Neural progenitor cell (in vitro differentiated cells): ENCODE results near the gene USP34. TPM values are rescaled to one million over a fixed set of nuclear protein-coding genes. Genes with fewer than 3 reads are reported as not detected.

Experiments used
- DNase-seq: peaks from one replicate; pipeline ENCODE4 v3.0.0-alpha.2; 2016; ENCODE audit warnings: low spot score
- H2AFZ ChIP-seq: fragments of 200-600 bp; sonication (generic); replicated peaks from 2 replicates; pipeline ENCODE4 v1.6.1; 2016; ENCODE audit warnings: antibody characterized with exemption
- H3F3A ChIP-seq: fragments of 200-600 bp; sonication (generic); 2 replicates; pipeline ENCODE4 v1.6.1; 2016; ENCODE audit warnings: antibody characterized with exemption, low read depth
- H3K27ac ChIP-seq: fragments of 200-600 bp; sonication (generic); 2 replicates; pipeline ENCODE4 v1.5.1; 2016; ENCODE audit warnings: mild to moderate bottlenecking
- H3K27me3 ChIP-seq: fragments of 200-600 bp; sonication (generic); 2 replicates; pipeline ENCODE4 v1.6.1; 2016; ENCODE audit warnings: mild to moderate bottlenecking, moderate library complexity
- H3K36me3 ChIP-seq: fragments of 200-600 bp; sonication (generic); 2 replicates; pipeline ENCODE4 v1.5.1; 2016
- H3K4me1 ChIP-seq: fragments of 200-600 bp; sonication (generic); 2 replicates; pipeline ENCODE4 v1.6.1; 2016; ENCODE audit warnings: mixed run types
- H3K4me2 ChIP-seq: fragments of 200-600 bp; sonication (generic); 2 replicates; pipeline ENCODE4 v1.6.1; 2016
- H3K4me3 ChIP-seq: fragments of 200-600 bp; sonication (generic); 2 replicates; pipeline ENCODE4 v1.5.1; 2016
- H3K79me2 ChIP-seq: fragments of 200-600 bp; sonication (generic); 2 replicates; pipeline ENCODE4 v1.6.1; 2016; ENCODE audit warnings: low read depth
- H3K9ac ChIP-seq: fragments of 200-600 bp; sonication (generic); 2 replicates; pipeline ENCODE4 v1.6.1; 2016
- H3K9me3 ChIP-seq: fragments of 200-600 bp; sonication (generic); 2 replicates; pipeline ENCODE4 v1.5.1; 2016; ENCODE audit warnings: low read depth
- H4K20me1 ChIP-seq: fragments of 200-600 bp; sonication (generic); 2 replicates; pipeline ENCODE4 v1.6.1; 2016; ENCODE audit warnings: low read depth
- H3K27ac Mint-ChIP-seq: 3 replicates; pipeline ENCODE4 v1.8.0; 2021; ENCODE audit warnings: mixed read lengths
- H3K27me3 Mint-ChIP-seq: 2 replicates; pipeline ENCODE4 v1.8.0; 2022; ENCODE audit warnings: low read depth, mild to moderate bottlenecking, inconsistent platforms, moderate library complexity, mixed read lengths; ENCODE audit not compliant: insufficient read depth
- H3K36me3 Mint-ChIP-seq: 3 replicates; pipeline ENCODE4 v1.8.0; 2021; ENCODE audit warnings: mixed read lengths
- H3K4me1 Mint-ChIP-seq: 3 replicates; pipeline ENCODE4 v1.8.0; 2021; ENCODE audit warnings: mixed read lengths
- H3K4me3 Mint-ChIP-seq: 3 replicates; pipeline ENCODE4 v1.8.0; 2021; ENCODE audit warnings: mild to moderate bottlenecking, moderate library complexity, mixed read lengths
- H3K9me3 Mint-ChIP-seq: 3 replicates; pipeline ENCODE4 v1.8.0; 2020; ENCODE audit warnings: mixed read lengths
- CTCF ChIP-seq: fragments of 200-600 bp; sonication (generic); IDR thresholded peaks from 2 replicates; pipeline ENCODE4 v1.5.1; 2017; ENCODE audit warnings: antibody characterized with exemption, mild to moderate bottlenecking
- EZH2 ChIP-seq: fragments of 200-600 bp; sonication (generic); IDR thresholded peaks from 2 replicates; pipeline ENCODE4 v1.6.1; 2017; ENCODE audit warnings: antibody characterized with exemption, mild to moderate bottlenecking, moderate library complexity
- EZH2phosphoT487 ChIP-seq: fragments of 200-600 bp; sonication (generic); IDR thresholded peaks from 2 replicates; pipeline ENCODE4 v1.6.1; 2017; ENCODE audit warnings: antibody characterized with exemption
- total RNA-seq: library from RNA; depleted of rRNA; stranded (reverse); fragments of >200 nt; gene quantifications from 2 replicates; pipeline ENCODE4 v1.2.3, GENCODE V29; 2015; ENCODE audit warnings: low replicate concordance

The USP34 gene
- total RNA-seq, 1 donor from 2014 or later, result 162 TPM

- peaks cover 11% of the 10 kb centered on the region for H3K4me1 Mint-ChIP-seq
- H3K4me2 ChIP-seq, result no peak overlapping the region
- no peak overlapping the region for H3K4me3 Mint-ChIP-seq
- no peaks in the 10 kb centered on the region for H3K9me3 Mint-ChIP-seq
- H3K27ac ChIP-seq, result no peak overlapping the region
- H3K9me3 ChIP-seq, result no peaks in the 10 kb centered on the region
- peaks cover 3% of the 10 kb centered on the region for H3K36me3 ChIP-seq
- no peak overlapping the region for H3K9ac ChIP-seq
- no peaks in the 10 kb centered on the region for H3K27me3 Mint-ChIP-seq
- peaks cover 7% of the 10 kb centered on the region for H3K36me3 Mint-ChIP-seq
- H3K27ac Mint-ChIP-seq, result no peak overlapping the region
- no peaks in the 10 kb centered on the region for H3K4me1 ChIP-seq
- no peak for DNase-seq
- H3K79me2 ChIP-seq, result peaks cover 74% of the 10 kb centered on the region
- no peak overlapping the region for H2AFZ ChIP-seq
- no peaks in the 10 kb centered on the region for H3F3A ChIP-seq
- TF ChIP-seq EZH2, result no peak
- no peak for TF ChIP-seq CTCF
- no peak for TF ChIP-seq EZH2phosphoT487
- peaks cover 20% of the 10 kb centered on the region for H4K20me1 ChIP-seq
- H3K27me3 ChIP-seq, result no peaks in the 10 kb centered on the region
- H3K4me3 ChIP-seq, result no peak overlapping the region
These were observed 55.6 kb downstream of the USP34 start for GRCh38 chr2:61415265-61415664.

- Histone ChIP-seq H3K9me3 (no peaks in the 10 kb centered on the region), H3K4me1 (no peaks in the 10 kb centered on the region), H4K20me1 (peaks cover 23% of the 10 kb centered on the region), H3K79me2 (peaks cover 74% of the 10 kb centered on the region), H3K4me3 (no peak overlapping the region), H3K27me3 (no peaks in the 10 kb centered on the region), H3F3A (no peaks in the 10 kb centered on the region), H3K9ac (no peak overlapping the region), H3K27ac (no peak overlapping the region), H3K4me2 (no peak overlapping the region), H3K36me3 (peaks cover 3% of the 10 kb centered on the region), H2AFZ (no peak overlapping the region)
- no peaks in the 10 kb centered on the region for H3K9me3 Mint-ChIP-seq
- H3K36me3 Mint-ChIP-seq, result peaks cover 7% of the 10 kb centered on the region
- TF ChIP-seq EZH2, result no peak
- H3K27me3 Mint-ChIP-seq, result no peaks in the 10 kb centered on the region
- no peak overlapping the region for H3K4me3 Mint-ChIP-seq
- peaks cover 11% of the 10 kb centered on the region for H3K4me1 Mint-ChIP-seq
- DNase-seq, result no peak
- H3K27ac Mint-ChIP-seq, result no peak overlapping the region
These were observed 56.2 kb downstream of the USP34 start for GRCh38 chr2:61414674-61415073.

- DNase-seq, result no peak
- Mint-ChIP-seq H3K36me3 (peaks cover 9% of the 10 kb centered on the region), H3K9me3 (no peaks in the 10 kb centered on the region), H3K27ac (no peak overlapping the region), H3K4me3 (no peak overlapping the region), H3K4me1 (peaks cover 11% of the 10 kb centered on the region), H3K27me3 (no peaks in the 10 kb centered on the region)
- Histone ChIP-seq H3K79me2 (peaks cover 83% of the 10 kb centered on the region), H2AFZ (no peak overlapping the region), H3K9ac (no peak overlapping the region), H3K27ac (no peak overlapping the region), H3K27me3 (no peaks in the 10 kb centered on the region), H3K4me1 (no peaks in the 10 kb centered on the region), H3K36me3 (peaks cover 4% of the 10 kb centered on the region), H3K4me3 (no peak overlapping the region), H4K20me1 (peaks cover 19% of the 10 kb centered on the region), H3F3A (no peaks in the 10 kb centered on the region), H3K9me3 (no peaks in the 10 kb centered on the region), H3K4me2 (no peak overlapping the region)
- TF ChIP-seq EZH2 (no peak), CTCF (no peak), EZH2phosphoT487 (no peak)
These were observed 59.8 kb downstream of the USP34 start for GRCh38 chr2:61411109-61411508.

GRCh38 chr2:61410185-61410584 is 60.7 kb downstream of the USP34 start:
- Histone ChIP-seq H3K79me2 (peaks cover 75% of the 10 kb centered on the region), H3K36me3 (peaks cover 7% of the 10 kb centered on the region), H3K27me3 (no peaks in the 10 kb centered on the region), H3K27ac (no peak overlapping the region), H3F3A (no peaks in the 10 kb centered on the region), H3K9ac (no peak overlapping the region), H2AFZ (no peak overlapping the region), H4K20me1 (peaks cover 19% of the 10 kb centered on the region), H3K4me2 (no peak overlapping the region), H3K9me3 (no peaks in the 10 kb centered on the region), H3K4me1 (no peaks in the 10 kb centered on the region), H3K4me3 (no peak overlapping the region)
- peaks cover 11% of the 10 kb centered on the region for H3K4me1 Mint-ChIP-seq
- H3K27ac Mint-ChIP-seq, result no peak overlapping the region
- peaks cover 16% of the 10 kb centered on the region for H3K36me3 Mint-ChIP-seq
- H3K4me3 Mint-ChIP-seq, result no peak overlapping the region
- no peaks in the 10 kb centered on the region for H3K9me3 Mint-ChIP-seq
- no peak for TF ChIP-seq EZH2phosphoT487
- no peak for TF ChIP-seq CTCF
- no peak for TF ChIP-seq EZH2
- H3K27me3 Mint-ChIP-seq, result no peaks in the 10 kb centered on the region
- DNase-seq, result no peak
